HepG2 (cell line): ENCODE data around the gene MRPL54. TPM values are rescaled to one million over a fixed set of nuclear protein-coding genes. Genes with fewer than 3 reads are reported as not detected.

Source experiments
- ETV5 ChIP-seq: IDR thresholded peaks from 2 replicates; pipeline ENCODE4 v1.6.1; 2018; ENCODE audit warnings: missing biosample characterization, missing genetic modification reagents, inconsistent platforms, borderline replicate concordance
- KLF16 ChIP-seq, 2 experiments: sonication (generic) in 1 of 2; formaldehyde crosslinking in 1 of 2; IDR thresholded peaks; 2 replicates each; pipeline versions ENCODE4 v1.6.1 to v1.8.0; 2016 to 2023; ENCODE audit warnings: missing genetic modification reagents in 2 of 2, missing compliant biosample characterization in 1 of 2
- RORA ChIP-seq: sonication (generic); formaldehyde crosslinking; IDR thresholded peaks from 2 replicates; pipeline ENCODE4 v1.5.0; 2020; ENCODE audit warnings: mild to moderate bottlenecking, missing genetic modification reagents, moderate library complexity
- SKI ChIP-seq: fragments of 450-650 bp; IDR thresholded peaks from one replicate; pipeline ENCODE4 v1.6.1; 2018; ENCODE audit warnings: mild to moderate bottlenecking; ENCODE audit not compliant: partially characterized antibody
- SMARCC2 ChIP-seq: fragments of 450-650 bp; IDR thresholded peaks from 2 replicates; pipeline ENCODE4 v1.6.1; 2017; ENCODE audit warnings: antibody characterized with exemption, mild to moderate bottlenecking
- SPEN ChIP-seq: sonication (generic); formaldehyde crosslinking; IDR thresholded peaks from 2 replicates; pipeline ENCODE4 v1.5.1; 2020; ENCODE audit warnings: low read depth, mild to moderate bottlenecking, missing genetic modification reagents
- U2AF2 ChIP-seq: fragments of 200-400 bp; formaldehyde crosslinking; IDR thresholded peaks from 2 replicates; pipeline ENCODE4 v1.6.1; 2017; ENCODE audit warnings: low read depth, mild to moderate bottlenecking, low read length
- ZBTB20 ChIP-seq: sonication (generic); formaldehyde crosslinking; IDR thresholded peaks from 2 replicates; pipeline ENCODE4 v1.8.1; 2023; ENCODE audit warnings: missing genetic modification reagents, low read depth, mild to moderate bottlenecking, borderline replicate concordance
- ZNF225 ChIP-seq: sonication (generic); formaldehyde crosslinking; IDR thresholded peaks from 2 replicates; pipeline ENCODE4 v1.4.0; 2020; ENCODE audit warnings: mild to moderate bottlenecking, missing genetic modification reagents
- ZNF33A ChIP-seq: sonication (generic); formaldehyde crosslinking; IDR thresholded peaks from 2 replicates; pipeline ENCODE4 v1.5.1; 2020; ENCODE audit warnings: missing genetic modification reagents, mild to moderate bottlenecking, moderate library complexity, borderline replicate concordance
- polyA plus RNA-seq, 8 experiments: library from polyadenylated mRNA; depleted of rRNA in 3 of 8; stranded (reverse) in 7 of 8; unstranded in 1 of 8; fragments of >200 nt; fragmentation: Illumina TruSeq in 4 of 8; extraction: Trizol in 4 of 8; gene quantifications; 2 replicates each; pipeline versions ENCODE4 v1.2.1 to v1.2.3, GENCODE V29; 2011 to 2016; ENCODE audit warnings: low read depth in 4 of 8, missing spikeins in 1 of 8, mixed read lengths in 1 of 8; ENCODE audit not compliant: insufficient read depth in 1 of 8
- total RNA-seq, 5 experiments: library from RNA; depleted of rRNA; stranded (reverse); fragments of >200 nt; fragmentation: Illumina TruSeq; extraction: Trizol; gene quantifications; 2 replicates each; pipeline ENCODE4 v1.2.3, GENCODE V29; 2016; ENCODE audit warnings: low read depth in 1 of 5
- TF ChIP-seq, protein P1 (sequence below): sonication (generic); formaldehyde crosslinking; IDR thresholded peaks from 2 replicates; pipeline ENCODE4 v1.4.0; 2020; ENCODE audit warnings: missing genetic modification reagents
- TF ChIP-seq, protein P2 (sequence below): IDR thresholded peaks from 2 replicates; pipeline ENCODE4 v1.6.1; 2012; ENCODE audit warnings: low read length, improper control_type of control experiment
- TF ChIP-seq, protein P3 (sequence below): sonication (generic); formaldehyde crosslinking; IDR thresholded peaks from 2 replicates; pipeline ENCODE4 v1.5.1; 2020; ENCODE audit warnings: mild to moderate bottlenecking, moderate library complexity, missing genetic modification reagents
- TF ChIP-seq, protein P4 (sequence below): sonication (generic); formaldehyde crosslinking; IDR thresholded peaks from 2 replicates; pipeline ENCODE4 v1.8.0; 2022; ENCODE audit warnings: mild to moderate bottlenecking, missing genetic modification reagents
- TF ChIP-seq, protein P5 (sequence below): IDR thresholded peaks from 2 replicates; pipeline ENCODE4 v1.6.1; 2016; ENCODE audit warnings: missing biosample characterization, missing genetic modification reagents, low read depth

Gene MRPL54
- total and polyA plus RNA-seq, 2 of the 13 experiments (the other 11 are each of a cell fraction or from before 2014, with no cell fraction given) = 36.8 to 66.9 TPM

DNA sequence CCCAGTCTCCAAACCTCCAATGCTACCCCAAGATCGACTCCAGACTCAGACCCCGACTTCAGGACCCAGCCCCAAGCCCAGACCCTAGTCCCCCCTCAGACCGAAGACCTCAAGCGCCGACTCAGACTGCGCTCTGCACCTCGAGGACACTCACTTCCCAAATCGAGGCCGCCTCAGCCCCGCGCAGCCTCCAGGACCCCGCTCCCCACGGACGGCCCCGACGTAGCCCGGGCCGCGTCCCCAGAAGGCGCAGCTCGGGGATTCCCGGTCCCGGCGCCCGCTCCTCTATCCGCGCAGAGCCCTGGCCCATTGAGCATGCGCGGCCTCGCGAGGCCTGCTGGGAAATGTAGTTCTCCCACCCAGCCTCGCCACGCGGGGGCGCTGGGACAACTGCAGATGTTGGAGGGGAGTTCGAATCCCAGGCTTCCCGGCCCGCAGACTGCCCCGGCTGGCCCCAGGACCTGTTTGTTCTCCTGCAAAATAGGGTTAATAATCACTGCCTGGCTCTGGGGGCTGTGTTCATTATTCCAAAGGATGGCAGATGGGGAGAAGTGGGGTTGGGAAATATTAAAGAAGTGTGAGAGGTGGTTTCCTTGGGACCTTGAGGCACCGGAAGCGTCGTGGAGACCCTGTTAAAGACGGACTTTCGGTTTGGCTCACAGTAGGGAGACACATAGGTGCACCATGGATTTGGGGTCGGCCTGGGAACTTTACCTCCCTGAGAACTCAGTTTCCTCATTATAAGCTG is 926 bp upstream of the MRPL54 start, which contains the start of gene APBA3 (continued):
- TF ChIP-seq, protein P1, sequence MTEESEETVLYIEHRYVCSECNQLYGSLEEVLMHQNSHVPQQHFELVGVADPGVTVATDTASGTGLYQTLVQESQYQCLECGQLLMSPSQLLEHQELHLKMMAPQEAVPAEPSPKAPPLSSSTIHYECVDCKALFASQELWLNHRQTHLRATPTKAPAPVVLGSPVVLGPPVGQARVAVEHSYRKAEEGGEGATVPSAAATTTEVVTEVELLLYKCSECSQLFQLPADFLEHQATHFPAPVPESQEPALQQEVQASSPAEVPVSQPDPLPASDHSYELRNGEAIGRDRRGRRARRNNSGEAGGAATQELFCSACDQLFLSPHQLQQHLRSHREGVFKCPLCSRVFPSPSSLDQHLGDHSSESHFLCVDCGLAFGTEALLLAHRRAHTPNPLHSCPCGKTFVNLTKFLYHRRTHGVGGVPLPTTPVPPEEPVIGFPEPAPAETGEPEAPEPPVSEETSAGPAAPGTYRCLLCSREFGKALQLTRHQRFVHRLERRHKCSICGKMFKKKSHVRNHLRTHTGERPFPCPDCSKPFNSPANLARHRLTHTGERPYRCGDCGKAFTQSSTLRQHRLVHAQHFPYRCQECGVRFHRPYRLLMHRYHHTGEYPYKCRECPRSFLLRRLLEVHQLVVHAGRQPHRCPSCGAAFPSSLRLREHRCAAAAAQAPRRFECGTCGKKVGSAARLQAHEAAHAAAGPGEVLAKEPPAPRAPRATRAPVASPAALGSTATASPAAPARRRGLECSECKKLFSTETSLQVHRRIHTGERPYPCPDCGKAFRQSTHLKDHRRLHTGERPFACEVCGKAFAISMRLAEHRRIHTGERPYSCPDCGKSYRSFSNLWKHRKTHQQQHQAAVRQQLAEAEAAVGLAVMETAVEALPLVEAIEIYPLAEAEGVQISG (CRISPR knock-in tag) = peak; percentile 90
- no peak for TF ChIP-seq ZNF33A
- 0 out of 2 replicates have a peak, but pooled peaks have one; percentile 8 for TF ChIP-seq ZBTB20 (CRISPR knock-in tag)
- no peak for TF ChIP-seq U2AF2
- peak; percentile 52; the same call in 1 of the 2 replicates for TF ChIP-seq SPEN (CRISPR knock-in tag)
- TF ChIP-seq ETV5 = 0 out of 2 replicates have a peak, but pooled peaks have one; percentile 62
- TF ChIP-seq ZNF225 (CRISPR knock-in tag) = peak; percentile 68; the same call in 1 of the 2 replicates
- TF ChIP-seq SKI = peak; percentile 35
- TF ChIP-seq KLF16 (CRISPR knock-in tag; IDR thresholded peaks at IDR 0.05) = 0 out of 4 replicates have a peak, but pooled peaks of 1 of the 2 experiments have one; percentile 56
- TF ChIP-seq, protein P2, sequence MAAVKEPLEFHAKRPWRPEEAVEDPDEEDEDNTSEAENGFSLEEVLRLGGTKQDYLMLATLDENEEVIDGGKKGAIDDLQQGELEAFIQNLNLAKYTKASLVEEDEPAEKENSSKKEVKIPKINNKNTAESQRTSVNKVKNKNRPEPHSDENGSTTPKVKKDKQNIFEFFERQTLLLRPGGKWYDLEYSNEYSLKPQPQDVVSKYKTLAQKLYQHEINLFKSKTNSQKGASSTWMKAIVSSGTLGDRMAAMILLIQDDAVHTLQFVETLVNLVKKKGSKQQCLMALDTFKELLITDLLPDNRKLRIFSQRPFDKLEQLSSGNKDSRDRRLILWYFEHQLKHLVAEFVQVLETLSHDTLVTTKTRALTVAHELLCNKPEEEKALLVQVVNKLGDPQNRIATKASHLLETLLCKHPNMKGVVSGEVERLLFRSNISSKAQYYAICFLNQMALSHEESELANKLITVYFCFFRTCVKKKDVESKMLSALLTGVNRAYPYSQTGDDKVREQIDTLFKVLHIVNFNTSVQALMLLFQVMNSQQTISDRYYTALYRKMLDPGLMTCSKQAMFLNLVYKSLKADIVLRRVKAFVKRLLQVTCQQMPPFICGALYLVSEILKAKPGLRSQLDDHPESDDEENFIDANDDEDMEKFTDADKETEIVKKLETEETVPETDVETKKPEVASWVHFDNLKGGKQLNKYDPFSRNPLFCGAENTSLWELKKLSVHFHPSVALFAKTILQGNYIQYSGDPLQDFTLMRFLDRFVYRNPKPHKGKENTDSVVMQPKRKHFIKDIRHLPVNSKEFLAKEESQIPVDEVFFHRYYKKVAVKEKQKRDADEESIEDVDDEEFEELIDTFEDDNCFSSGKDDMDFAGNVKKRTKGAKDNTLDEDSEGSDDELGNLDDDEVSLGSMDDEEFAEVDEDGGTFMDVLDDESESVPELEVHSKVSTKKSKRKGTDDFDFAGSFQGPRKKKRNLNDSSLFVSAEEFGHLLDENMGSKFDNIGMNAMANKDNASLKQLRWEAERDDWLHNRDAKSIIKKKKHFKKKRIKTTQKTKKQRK = no peak
- TF ChIP-seq, protein P3, sequence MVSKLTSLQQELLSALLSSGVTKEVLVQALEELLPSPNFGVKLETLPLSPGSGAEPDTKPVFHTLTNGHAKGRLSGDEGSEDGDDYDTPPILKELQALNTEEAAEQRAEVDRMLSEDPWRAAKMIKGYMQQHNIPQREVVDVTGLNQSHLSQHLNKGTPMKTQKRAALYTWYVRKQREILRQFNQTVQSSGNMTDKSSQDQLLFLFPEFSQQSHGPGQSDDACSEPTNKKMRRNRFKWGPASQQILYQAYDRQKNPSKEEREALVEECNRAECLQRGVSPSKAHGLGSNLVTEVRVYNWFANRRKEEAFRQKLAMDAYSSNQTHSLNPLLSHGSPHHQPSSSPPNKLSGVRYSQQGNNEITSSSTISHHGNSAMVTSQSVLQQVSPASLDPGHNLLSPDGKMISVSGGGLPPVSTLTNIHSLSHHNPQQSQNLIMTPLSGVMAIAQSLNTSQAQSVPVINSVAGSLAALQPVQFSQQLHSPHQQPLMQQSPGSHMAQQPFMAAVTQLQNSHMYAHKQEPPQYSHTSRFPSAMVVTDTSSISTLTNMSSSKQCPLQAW (CRISPR knock-in tag) = peak; percentile 94
- no peak for TF ChIP-seq SMARCC2
- TF ChIP-seq RORA (CRISPR knock-in tag) = no peak
- TF ChIP-seq, protein P4, sequence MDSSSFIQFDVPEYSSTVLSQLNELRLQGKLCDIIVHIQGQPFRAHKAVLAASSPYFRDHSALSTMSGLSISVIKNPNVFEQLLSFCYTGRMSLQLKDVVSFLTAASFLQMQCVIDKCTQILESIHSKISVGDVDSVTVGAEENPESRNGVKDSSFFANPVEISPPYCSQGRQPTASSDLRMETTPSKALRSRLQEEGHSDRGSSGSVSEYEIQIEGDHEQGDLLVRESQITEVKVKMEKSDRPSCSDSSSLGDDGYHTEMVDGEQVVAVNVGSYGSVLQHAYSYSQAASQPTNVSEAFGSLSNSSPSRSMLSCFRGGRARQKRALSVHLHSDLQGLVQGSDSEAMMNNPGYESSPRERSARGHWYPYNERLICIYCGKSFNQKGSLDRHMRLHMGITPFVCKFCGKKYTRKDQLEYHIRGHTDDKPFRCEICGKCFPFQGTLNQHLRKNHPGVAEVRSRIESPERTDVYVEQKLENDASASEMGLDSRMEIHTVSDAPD (CRISPR knock-in tag) = no peak
- TF ChIP-seq, protein P5, sequence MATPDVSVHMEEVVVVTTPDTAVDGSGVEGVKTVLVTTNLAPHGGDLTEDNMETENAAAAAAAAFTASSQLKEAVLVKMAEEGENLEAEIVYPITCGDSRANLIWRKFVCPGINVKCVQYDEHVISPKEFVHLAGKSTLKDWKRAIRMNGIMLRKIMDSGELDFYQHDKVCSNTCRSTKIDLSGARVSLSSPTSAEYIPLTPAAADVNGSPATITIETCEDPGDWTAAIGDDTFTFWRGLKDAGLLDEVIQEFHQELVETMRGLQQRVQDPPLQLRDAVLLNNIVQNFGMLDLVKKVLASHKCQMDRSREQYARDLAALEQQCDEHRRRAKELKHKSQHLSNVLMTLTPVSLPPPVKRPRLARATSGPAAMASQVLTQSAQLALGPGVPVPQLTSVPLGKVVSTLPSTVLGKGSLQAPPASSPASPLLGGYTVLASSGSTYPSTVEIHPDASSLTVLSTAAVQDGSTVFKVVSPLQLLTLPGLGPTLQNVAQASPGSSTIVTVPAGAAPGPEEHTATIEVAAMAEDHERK (CRISPR knock-in tag) = no peak; the same call in 1 of the 2 replicates
